GM19043 (cell line): ENCODE measurements around the gene CNGA3.

Source experiments
- ATAC-seq: cut with Tn5 transposase; IDR thresholded peaks from one replicate; pipeline ENCODE4 v1.9.1; 2021; ENCODE audit warnings: low read depth; ENCODE audit not compliant: unreplicated experiment

CNGA3 gene

GRCh38 chr2:98324181-98324580 lies 22.1 kb upstream of the CNGA3 start:
- ATAC-seq = no peak

- no peak for ATAC-seq
Measured at GRCh38 chr2:98327776-98328175, 18.5 kb upstream of the CNGA3 start.

- no peak for ATAC-seq
Measured at GRCh38 chr2:98329549-98329948, 16.7 kb upstream of the CNGA3 start.

- no peak for ATAC-seq
Measured at GRCh38 chr2:98332989-98333388, 13.3 kb upstream of the CNGA3 start.

GRCh38 chr2:98333922-98334321 lies 12.3 kb upstream of the CNGA3 start:
- ATAC-seq = no peak

- ATAC-seq = no peak
Measured at GRCh38 chr2:98334439-98335078, 11.7 kb upstream of the CNGA3 start.

- no peak for ATAC-seq
Measured at GRCh38 chr2:98335271-98335670, 11.0 kb upstream of the CNGA3 start.

GRCh38 chr2:98341241-98341640 lies 5.0 kb upstream of the CNGA3 start:
- ATAC-seq = no peak

- ATAC-seq = no peak
Measured at GRCh38 chr2:98343285-98343684, 3.0 kb upstream of the CNGA3 start.

- ATAC-seq = no peak
Measured at GRCh38 chr2:98347298-98348065, 1.2 kb downstream of the CNGA3 start.

- no peak for ATAC-seq
Measured at GRCh38 chr2:98348066-98348561, 1.9 kb downstream of the CNGA3 start.

- no peak for ATAC-seq
Measured at GRCh38 chr2:98350411-98350810, 4.2 kb downstream of the CNGA3 start.

- ATAC-seq = no peak
Measured at GRCh38 chr2:98355881-98356280, 9.6 kb downstream of the CNGA3 start.

- no peak for ATAC-seq
Measured at GRCh38 chr2:98356729-98357128, 10.5 kb downstream of the CNGA3 start.

GRCh38 chr2:98357849-98358248 lies 11.6 kb downstream of the CNGA3 start:
- ATAC-seq = no peak

GRCh38 chr2:98359986-98360385 lies 13.7 kb downstream of the CNGA3 start:
- no peak for ATAC-seq

- no peak for ATAC-seq
Measured at GRCh38 chr2:98367721-98368120, 21.5 kb downstream of the CNGA3 start.

GRCh38 chr2:98369710-98370239 lies 23.5 kb downstream of the CNGA3 start:
- ATAC-seq = no peak

- ATAC-seq = no peak
Measured at GRCh38 chr2:98372121-98372520, 25.9 kb downstream of the CNGA3 start.

GRCh38 chr2:98372579-98372978 lies 26.3 kb downstream of the CNGA3 start:
- ATAC-seq = no peak

- ATAC-seq = no peak
Measured at GRCh38 chr2:98374286-98374685, 28.0 kb downstream of the CNGA3 start.
